B cell (primary cell): ENCODE data around the gene TET3. TPM values are rescaled to one million over a fixed set of nuclear protein-coding genes. Genes with fewer than 3 reads are reported as not detected.

Source experiments
- ATAC-seq: fragments of 200-7000 bp; cut with Tn5 transposase; one replicate; pipeline ENCODE4 v1.10.0; 2021; ENCODE audit warnings: low read depth, mild to moderate bottlenecking, moderate number of reproducible peaks, moderate library complexity
- CTCF ChIA-PET: fragments of 350-600 bp; sonication (Branson Sonifier 250); formaldehyde crosslinking; loops from one replicate; lab custom pipeline; 2021; ENCODE audit warnings: antibody characterized with exemption, inconsistent platforms; lab: Charles Lee
- POLR2A ChIA-PET: fragments of 350-600 bp; sonication (Branson Sonifier 250); formaldehyde crosslinking; loops from one replicate; lab custom pipeline; 2021; ENCODE audit warnings: antibody characterized with exemption; lab: Charles Lee
- DNase-seq: peaks from one replicate; pipeline ENCODE4 v3.0.0; 2013
- H2AFZ ChIP-seq: 2 replicates; pipeline ENCODE4 v1.6.1; 2012; ENCODE audit warnings: mild to moderate bottlenecking, low read depth, low read length; ENCODE audit not compliant: insufficient read depth, poor library complexity, severe bottlenecking
- H3K27ac ChIP-seq, 2 donors: 1 replicate in 1 of 2; 2 replicates in 1 of 2; pipeline ENCODE4 v1.5.1; 2012 to 2013; ENCODE audit warnings: low read length in 2 of 2, mild to moderate bottlenecking in 2 of 2, moderate library complexity in 1 of 2
- H3K27me3 ChIP-seq, 4 experiments: fragments of 200-600 bp in 1 of 4; sonication (generic) in 1 of 4; replicated peaks in 1 of 4; 1 replicate in 2 of 4; 2 replicates in 2 of 4; pipeline versions ENCODE4 v1.6.1 to v1.7.0; 2013 to 2016; ENCODE audit warnings: low read length in 3 of 4, mild to moderate bottlenecking in 2 of 4, mixed read lengths in 1 of 4, moderate library complexity in 1 of 4; ENCODE audit not compliant: insufficient read depth in 4 of 4, control insufficient read depth in 3 of 4; ENCODE audit errors: control extremely low read depth in 1 of 4
- H3K36me3 ChIP-seq, 2 experiments: replicated peaks in 1 of 2; 1 replicate in 1 of 2; 2 replicates in 1 of 2; pipeline versions ENCODE4 v1.6.1 to v1.7.1; 2013; ENCODE audit warnings: low read length in 1 of 2; ENCODE audit not compliant: insufficient read depth in 2 of 2, control insufficient read depth in 1 of 2; ENCODE audit errors: control extremely low read depth in 1 of 2, extremely low read depth in 1 of 2
- H3K4me1 ChIP-seq, 2 donors: fragments of 200-600 bp in 1 of 2; sonication (generic) in 1 of 2; 1 replicate in 1 of 2; 2 replicates in 1 of 2; pipeline versions ENCODE4 v1.5.1 to v1.6.1; 2013 to 2017; ENCODE audit warnings: low read length in 2 of 2; ENCODE audit not compliant: control insufficient read depth in 2 of 2, insufficient read depth in 2 of 2
- H3K4me2 ChIP-seq: replicated peaks from 2 replicates; pipeline ENCODE3; 2012; ENCODE audit warnings: mild to moderate bottlenecking, low read depth, low read length; ENCODE audit not compliant: poor library complexity, severe bottlenecking
- H3K4me3 ChIP-seq, 5 experiments: fragments of 200-600 bp in 1 of 5; sonication (generic) in 1 of 5; 1 replicate in 3 of 5; 2 replicates in 2 of 5; pipeline versions ENCODE4 v1.5.1 to v1.7.0; 2011 to 2016; ENCODE audit warnings: low read length in 4 of 5, mild to moderate bottlenecking in 4 of 5, low read depth in 2 of 5, control low read depth in 1 of 5, moderate library complexity in 1 of 5; ENCODE audit not compliant: insufficient read depth in 1 of 5; ENCODE audit errors: control extremely low read depth in 1 of 5, extremely low read depth in 1 of 5
- H3K79me2 ChIP-seq: fragments of 200-600 bp; sonication (generic); one replicate; pipeline ENCODE4 v1.6.0; 2016; ENCODE audit warnings: low read length; ENCODE audit not compliant: control insufficient read depth, insufficient read depth
- H3K9ac ChIP-seq: fragments of 200-600 bp; sonication (generic); 2 replicates; pipeline ENCODE4 v1.6.1; 2017; ENCODE audit warnings: mild to moderate bottlenecking, low read length, moderate library complexity
- H3K9me3 ChIP-seq, 3 donors: one replicate each; pipeline versions ENCODE4 v1.6.1 to v1.7.1; 2013; ENCODE audit warnings: low read length in 2 of 3; ENCODE audit not compliant: control insufficient read depth in 2 of 3, insufficient read depth in 1 of 3; ENCODE audit errors: control extremely low read depth in 1 of 3
- H4K20me1 ChIP-seq: 2 replicates; pipeline ENCODE4 v1.6.0; 2012; ENCODE audit warnings: mild to moderate bottlenecking, low read length; ENCODE audit not compliant: insufficient read depth, control insufficient read depth, poor library complexity, severe bottlenecking
- H3K27ac Mint-ChIP-seq: one replicate; pipeline ENCODE4 v1.8.0; 2021; ENCODE audit warnings: mixed read lengths
- H3K27me3 Mint-ChIP-seq: one replicate; pipeline ENCODE4 v1.8.0; 2021; ENCODE audit warnings: mixed read lengths
- H3K4me1 Mint-ChIP-seq: one replicate; pipeline ENCODE4 v1.8.0; 2021; ENCODE audit warnings: mixed read lengths
- H3K4me3 Mint-ChIP-seq: one replicate; pipeline ENCODE4 v1.8.0; 2021; ENCODE audit warnings: mixed read lengths
- H3K9me3 Mint-ChIP-seq: one replicate; pipeline ENCODE4 v1.8.0; 2022; ENCODE audit warnings: mixed read lengths; ENCODE audit not compliant: insufficient read depth
- CTCF ChIP-seq: fragments of 200-600 bp; IDR thresholded peaks from one replicate; pipeline ENCODE4 v1.8.0; 2022; ENCODE audit warnings: antibody characterized with exemption, mild to moderate bottlenecking
- EZH2 ChIP-seq: IDR thresholded peaks from 2 replicates; pipeline ENCODE4 v1.6.1; 2012; ENCODE audit warnings: borderline replicate concordance, low read depth, mild to moderate bottlenecking, moderate library complexity, low read length; ENCODE audit not compliant: insufficient read depth, poor library complexity, severe bottlenecking
- WGBS: methylation state at CpG from one replicate; pipeline ENCODE4 v1.1.5; 2013; ENCODE audit warnings: missing lambda C conversion rate; ENCODE audit not compliant: insufficient coverage; 5-methylcytosine and 5-hydroxymethylcytosine counted together
- intact Hi-C: fragments of 100-400 bp; cut with micrococcal nuclease; formaldehyde crosslinking; loops from one replicate; pipeline ENCODE4 v1.10.0; 2022
- polyA plus RNA-seq: library from polyadenylated mRNA; depleted of rRNA; stranded (reverse); fragments of >200 nt; gene quantifications from 2 replicates; pipeline ENCODE4 v1.2.3, GENCODE V29; 2012
- total RNA-seq, 2 donors: library from RNA; stranded (reverse); fragments of 120-200 nt in 1 of 2; gene quantifications; 1 replicate in 1 of 2; 2 replicates in 1 of 2; pipeline versions ENCODE4 v1.2.3 to v1.2.4, GENCODE V29; 2013 to 2022

TET3 gene
- total and polyA plus RNA-seq, 2 donors (not counting 1 experiment from before 2014, with no cell fraction given): 4.7 to 43.9 TPM

- Histone ChIP-seq H3K36me3 (peaks cover 1 to 79% of the 10 kb centered on the region in 2 experiments), H2AFZ (no peak overlapping the region), H3K9me3 (no peaks in the 10 kb centered on the region), H3K4me3 (no peak overlapping the region), H4K20me1 (peaks cover 37% of the 10 kb centered on the region), H3K9ac (no peak overlapping the region), H3K4me1 (peaks cover 23% of the 10 kb centered on the region in 2 donors), H3K4me2 (no peak overlapping the region), H3K27ac (no peak overlapping the region), H3K27me3 (no peaks in the 10 kb centered on the region), H3K79me2 (peaks cover 29% of the 10 kb centered on the region)
- ATAC-seq (no peak), DNase-seq (no peak)
- POLR2A ChIA-PET: no interaction called here
- intact Hi-C loops: no loop called here
- no peak overlapping the region for H3K27ac Mint-ChIP-seq
- H3K4me1 Mint-ChIP-seq: peaks cover 26% of the 10 kb centered on the region
- H3K4me3 Mint-ChIP-seq: no peak overlapping the region
- no peak for TF ChIP-seq CTCF
- TF ChIP-seq EZH2: no peak
- CTCF ChIA-PET: no interaction called here
- WGBS: 74% methylated on average over 6 of the region's 12 CpGs
- H3K9me3 Mint-ChIP-seq: no peaks in the 10 kb centered on the region
- H3K27me3 Mint-ChIP-seq: no peaks in the 10 kb centered on the region
These were observed 31.9 kb upstream of the TET3 start for GRCh38 chr2:73952499-73953446.
